ENCODE measurements around the gene KCNMB3. TPM values are rescaled to one million over a fixed set of nuclear protein-coding genes. Genes with fewer than 3 reads are reported as not detected.

The KCNMB3 gene
- total and polyA plus RNA-seq, 2 of the 13 experiments (the other 11 are each of a cell fraction or from before 2014, with no cell fraction given) = 4.3 to 7.1 TPM

GRCh38 chr3:179260949-179261765, 10.2 kb upstream of the KCNMB3 start (continued):
- TF ChIP-seq FOXM1 (CRISPR knock-in tag; IDR thresholded peaks at IDR 0.05) (no peak), ZNF83 (CRISPR knock-in tag; IDR thresholded peaks at IDR 0.05; ENCODE audit: borderline replicate concordance) (0 out of 2 replicates have a peak, but pooled peaks have one; percentile 27), ZNF329 (CRISPR knock-in tag; IDR thresholded peaks at IDR 0.05; ENCODE audit: low read depth) (0 out of 2 replicates have a peak, but pooled peaks have one; percentile 46), RXRA (CRISPR knock-in tag; IDR thresholded peaks at IDR 0.05) (peak; percentile 27; the same call in 1 of the 2 replicates), IRF1 (CRISPR knock-in tag; IDR thresholded peaks at IDR 0.05; ENCODE audit: low read depth) (no peak), E2F2 (CRISPR knock-in tag; IDR thresholded peaks at IDR 0.05; ENCODE audit: borderline replicate concordance) (no peak), CHD2 (IDR thresholded peaks at IDR 0.05; ENCODE audit: low read depth, low read length) (peak; percentile 79), NONO (IDR thresholded peaks at IDR 0.05) (no peak), NONO (CRISPR knock-in tag; conservative IDR thresholded peaks at IDR 0.05) (peak; percentile 50), NFRKB (IDR thresholded peaks at IDR 0.05) (no peak), FOXC1 (CRISPR knock-in tag; IDR thresholded peaks at IDR 0.05; ENCODE audit: borderline replicate concordance) (peak; percentile 68; the same call in 1 of the 2 replicates), ATAD3A (CRISPR knock-in tag; IDR thresholded peaks at IDR 0.05) (no peak), NCOA2 (CRISPR knock-in tag; IDR thresholded peaks at IDR 0.05) (no peak; the same call in 1 of the 2 replicates), MATR3 (CRISPR knock-in tag; IDR thresholded peaks at IDR 0.05) (no peak), AHR (CRISPR knock-in tag; IDR thresholded peaks at IDR 0.05) (no peak; the same call in 1 of the 2 replicates), ZFX (CRISPR knock-in tag; IDR thresholded peaks at IDR 0.05; ENCODE audit: low read depth) (peak; percentile 81), ZNF790 (CRISPR knock-in tag; IDR thresholded peaks at IDR 0.05; ENCODE audit: borderline replicate concordance) (peak; percentile 73; the same call in 1 of the 2 replicates), ERF (CRISPR knock-in tag; IDR thresholded peaks at IDR 0.05) (0 out of 2 replicates have a peak, but pooled peaks have one; percentile 57), ZNF576 (CRISPR knock-in tag; IDR thresholded peaks at IDR 0.05) (no peak), SETDB1 (CRISPR knock-in tag; IDR thresholded peaks at IDR 0.05; ENCODE audit: borderline replicate concordance) (no peak), POGZ (CRISPR knock-in tag; IDR thresholded peaks at IDR 0.05) (peak; percentile 31; the same call in 1 of the 2 replicates)
- TF ChIP-seq, protein P1, sequence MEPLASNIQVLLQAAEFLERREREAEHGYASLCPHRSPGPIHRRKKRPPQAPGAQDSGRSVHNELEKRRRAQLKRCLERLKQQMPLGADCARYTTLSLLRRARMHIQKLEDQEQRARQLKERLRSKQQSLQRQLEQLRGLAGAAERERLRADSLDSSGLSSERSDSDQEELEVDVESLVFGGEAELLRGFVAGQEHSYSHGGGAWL (CRISPR knock-in tag; IDR thresholded peaks at IDR 0.05) = peak; percentile 68; the same call in 1 of the 2 replicates
- TF ChIP-seq, protein P2, sequence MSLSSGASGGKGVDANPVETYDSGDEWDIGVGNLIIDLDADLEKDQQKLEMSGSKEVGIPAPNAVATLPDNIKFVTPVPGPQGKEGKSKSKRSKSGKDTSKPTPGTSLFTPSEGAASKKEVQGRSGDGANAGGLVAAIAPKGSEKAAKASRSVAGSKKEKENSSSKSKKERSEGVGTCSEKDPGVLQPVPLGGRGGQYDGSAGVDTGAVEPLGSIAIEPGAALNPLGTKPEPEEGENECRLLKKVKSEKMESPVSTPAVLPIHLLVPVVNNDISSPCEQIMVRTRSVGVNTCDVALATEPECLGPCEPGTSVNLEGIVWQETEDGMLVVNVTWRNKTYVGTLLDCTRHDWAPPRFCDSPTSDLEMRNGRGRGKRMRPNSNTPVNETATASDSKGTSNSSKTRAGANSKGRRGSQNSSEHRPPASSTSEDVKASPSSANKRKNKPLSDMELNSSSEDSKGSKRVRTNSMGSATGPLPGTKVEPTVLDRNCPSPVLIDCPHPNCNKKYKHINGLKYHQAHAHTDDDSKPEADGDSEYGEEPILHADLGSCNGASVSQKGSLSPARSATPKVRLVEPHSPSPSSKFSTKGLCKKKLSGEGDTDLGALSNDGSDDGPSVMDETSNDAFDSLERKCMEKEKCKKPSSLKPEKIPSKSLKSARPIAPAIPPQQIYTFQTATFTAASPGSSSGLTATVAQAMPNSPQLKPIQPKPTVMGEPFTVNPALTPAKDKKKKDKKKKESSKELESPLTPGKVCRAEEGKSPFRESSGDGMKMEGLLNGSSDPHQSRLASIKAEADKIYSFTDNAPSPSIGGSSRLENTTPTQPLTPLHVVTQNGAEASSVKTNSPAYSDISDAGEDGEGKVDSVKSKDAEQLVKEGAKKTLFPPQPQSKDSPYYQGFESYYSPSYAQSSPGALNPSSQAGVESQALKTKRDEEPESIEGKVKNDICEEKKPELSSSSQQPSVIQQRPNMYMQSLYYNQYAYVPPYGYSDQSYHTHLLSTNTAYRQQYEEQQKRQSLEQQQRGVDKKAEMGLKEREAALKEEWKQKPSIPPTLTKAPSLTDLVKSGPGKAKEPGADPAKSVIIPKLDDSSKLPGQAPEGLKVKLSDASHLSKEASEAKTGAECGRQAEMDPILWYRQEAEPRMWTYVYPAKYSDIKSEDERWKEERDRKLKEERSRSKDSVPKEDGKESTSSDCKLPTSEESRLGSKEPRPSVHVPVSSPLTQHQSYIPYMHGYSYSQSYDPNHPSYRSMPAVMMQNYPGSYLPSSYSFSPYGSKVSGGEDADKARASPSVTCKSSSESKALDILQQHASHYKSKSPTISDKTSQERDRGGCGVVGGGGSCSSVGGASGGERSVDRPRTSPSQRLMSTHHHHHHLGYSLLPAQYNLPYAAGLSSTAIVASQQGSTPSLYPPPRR (CRISPR knock-in tag; IDR thresholded peaks at IDR 0.05; ENCODE audit: borderline replicate concordance) = no peak

Measured in HepG2 (cell line).